MM.1S (cell line): ENCODE data around the gene TLE1.

Experiments
- EZH2 ChIP-seq: fragments of 300-600 bp; sonication (generic); optimal IDR thresholded peaks from 2 replicates; pipeline ENCODE3; 2017; ENCODE audit warnings: low read depth, mild to moderate bottlenecking, antibody characterized with exemption, low read length, mixed read lengths
- TF ChIP-seq, protein P1 (sequence below): fragments of 300-600 bp; sonication (generic); IDR thresholded peaks from 2 replicates; pipeline ENCODE4 v1.5.1; 2016; ENCODE audit warnings: antibody characterized with exemption, low read length, mixed read lengths

GRCh38 chr9:81621118-81621517 is 68.2 kb downstream of the TLE1 start:
- TF ChIP-seq, protein P1, sequence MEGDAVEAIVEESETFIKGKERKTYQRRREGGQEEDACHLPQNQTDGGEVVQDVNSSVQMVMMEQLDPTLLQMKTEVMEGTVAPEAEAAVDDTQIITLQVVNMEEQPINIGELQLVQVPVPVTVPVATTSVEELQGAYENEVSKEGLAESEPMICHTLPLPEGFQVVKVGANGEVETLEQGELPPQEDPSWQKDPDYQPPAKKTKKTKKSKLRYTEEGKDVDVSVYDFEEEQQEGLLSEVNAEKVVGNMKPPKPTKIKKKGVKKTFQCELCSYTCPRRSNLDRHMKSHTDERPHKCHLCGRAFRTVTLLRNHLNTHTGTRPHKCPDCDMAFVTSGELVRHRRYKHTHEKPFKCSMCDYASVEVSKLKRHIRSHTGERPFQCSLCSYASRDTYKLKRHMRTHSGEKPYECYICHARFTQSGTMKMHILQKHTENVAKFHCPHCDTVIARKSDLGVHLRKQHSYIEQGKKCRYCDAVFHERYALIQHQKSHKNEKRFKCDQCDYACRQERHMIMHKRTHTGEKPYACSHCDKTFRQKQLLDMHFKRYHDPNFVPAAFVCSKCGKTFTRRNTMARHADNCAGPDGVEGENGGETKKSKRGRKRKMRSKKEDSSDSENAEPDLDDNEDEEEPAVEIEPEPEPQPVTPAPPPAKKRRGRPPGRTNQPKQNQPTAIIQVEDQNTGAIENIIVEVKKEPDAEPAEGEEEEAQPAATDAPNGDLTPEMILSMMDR = no peak
- no peak for TF ChIP-seq EZH2
